K562 (cell line): ENCODE results near the gene DCDC2. TPM values are rescaled to one million over a fixed set of nuclear protein-coding genes. Genes with fewer than 3 reads are reported as not detected.

Source experiments
- BRF2 ChIP-seq: IDR thresholded peaks from 3 replicates; pipeline ENCODE4 v1.6.1; 2011; ENCODE audit warnings: borderline replicate concordance, mild to moderate bottlenecking; ENCODE audit not compliant: insufficient read length, insufficient read depth
- E2F6 ChIP-seq, 2 experiments: IDR thresholded peaks; 2 replicates each; pipeline ENCODE4 v1.6.1; 2011; ENCODE audit warnings: borderline replicate concordance in 1 of 2, control low read depth in 1 of 2, low read depth in 1 of 2, low read length in 1 of 2, mild to moderate bottlenecking in 1 of 2, mixed read lengths in 1 of 2, moderate library complexity in 1 of 2; ENCODE audit not compliant: insufficient read depth in 1 of 2, insufficient read length in 1 of 2, poor library complexity in 1 of 2, severe bottlenecking in 1 of 2; ENCODE audit errors: extremely low read depth in 1 of 2
- ELK1 ChIP-seq: sonication (generic); formaldehyde crosslinking; IDR thresholded peaks from 2 replicates; pipeline ENCODE4 v1.8.1; 2022; ENCODE audit warnings: missing genetic modification reagents
- ETS1 ChIP-seq: conservative IDR thresholded peaks from 2 replicates; pipeline ENCODE4 v1.6.1; 2011; ENCODE audit warnings: low read depth, mild to moderate bottlenecking, low read length; ENCODE audit not compliant: control insufficient read depth
- HINFP ChIP-seq: fragments of 450-650 bp; conservative IDR thresholded peaks from 2 replicates; pipeline ENCODE4 v1.6.1; 2016; ENCODE audit warnings: missing genetic modification characterization, low read depth, mild to moderate bottlenecking, control low read depth, missing compliant biosample characterization
- KDM4B ChIP-seq, 2 experiments: fragments of 450-650 bp in 1 of 2; sonication (generic) in 1 of 2; IDR thresholded peaks; 2 replicates each; pipeline ENCODE4 v1.6.1; 2016 to 2017; ENCODE audit warnings: borderline replicate concordance in 2 of 2, antibody characterized with exemption in 1 of 2, low read depth in 1 of 2, mild to moderate bottlenecking in 1 of 2
- MAFG ChIP-seq: fragments of 450-650 bp; conservative IDR thresholded peaks from 2 replicates; pipeline ENCODE4 v1.6.1; 2016; ENCODE audit warnings: missing genetic modification characterization, missing compliant biosample characterization
- MEIS2 ChIP-seq: fragments of 450-650 bp; IDR thresholded peaks from 2 replicates; pipeline ENCODE4 v1.6.1; 2014; ENCODE audit warnings: mild to moderate bottlenecking; ENCODE audit not compliant: partially characterized antibody
- NRF1 ChIP-seq, 2 experiments: fragments of 450-650 bp; IDR thresholded peaks in 1 of 2; conservative IDR thresholded peaks in 1 of 2; 2 replicates each; pipeline ENCODE4 v1.6.1; 2014; ENCODE audit warnings: mild to moderate bottlenecking in 2 of 2
- POLR3A ChIP-seq: IDR thresholded peaks from 2 replicates; pipeline ENCODE4 v1.6.1; 2011; ENCODE audit warnings: borderline replicate concordance, mild to moderate bottlenecking, moderate library complexity; ENCODE audit not compliant: insufficient read length, insufficient read depth; ENCODE audit errors: extremely low read depth
- RBFOX2 ChIP-seq: fragments of 200-400 bp; formaldehyde crosslinking; IDR thresholded peaks from 2 replicates; pipeline ENCODE4 v1.6.1; 2017; ENCODE audit warnings: low read depth, mild to moderate bottlenecking, low read length, moderate library complexity
- SMAD1 ChIP-seq: fragments of 150-350 bp; IDR thresholded peaks from 2 replicates; pipeline ENCODE4 v1.6.1; 2014; ENCODE audit warnings: low read length, low read depth; ENCODE audit not compliant: partially characterized antibody
- SOX6 ChIP-seq: fragments of 450-650 bp; IDR thresholded peaks from 2 replicates; pipeline ENCODE4 v1.6.1; 2014; ENCODE audit warnings: mild to moderate bottlenecking
- SREBF1 ChIP-seq: fragments of 150-350 bp; IDR thresholded peaks from 2 replicates; pipeline ENCODE4 v1.6.1; 2014; ENCODE audit warnings: antibody characterized with exemption, low read depth, low read length, borderline replicate concordance
- WHSC1 ChIP-seq: IDR thresholded peaks from one replicate; pipeline ENCODE4 v1.6.1; 2012; ENCODE audit warnings: low read length, control low read depth, inconsistent platforms
- ZBTB7A ChIP-seq: IDR thresholded peaks from 2 replicates; pipeline ENCODE4 v1.6.1; 2011; ENCODE audit warnings: low read depth, mild to moderate bottlenecking, low read length, moderate library complexity, borderline replicate concordance; ENCODE audit not compliant: control insufficient read depth
- ZNF239 ChIP-seq: fragments of 250-450 bp; sonication (Bioruptor Pico); IDR thresholded peaks from 2 replicates; pipeline ENCODE4 v1.4.0; 2020; ENCODE audit warnings: mild to moderate bottlenecking
- ZNF253 ChIP-seq: fragments of 250-450 bp; sonication (Bioruptor Pico); conservative IDR thresholded peaks from 2 replicates; pipeline ENCODE4 v1.6.1; 2021; ENCODE audit warnings: mild to moderate bottlenecking
- ZNF431 ChIP-seq: sonication (generic); formaldehyde crosslinking; IDR thresholded peaks from 2 replicates; pipeline ENCODE4 v1.8.0; 2022; ENCODE audit warnings: mild to moderate bottlenecking, missing genetic modification reagents
- ZNF77 ChIP-seq: fragments of 250-450 bp; sonication (Bioruptor Pico); IDR thresholded peaks from 2 replicates; pipeline ENCODE4 v1.5.0; 2020
- polyA plus RNA-seq, 8 experiments: library from polyadenylated mRNA; depleted of rRNA in 4 of 8; stranded (reverse) in 5 of 8; unstranded in 3 of 8; fragments of >200 nt; fragmentation: Nextera tagmentation in 2 of 8; fragmentation: Illumina TruSeq in 1 of 8; extraction: Ambion mirVana in 2 of 8; extraction: Trizol in 1 of 8; gene quantifications; 2 replicates each; pipeline versions ENCODE4 v1.2.1 to v1.2.3, GENCODE V29; 2011 to 2014; ENCODE audit warnings: inconsistent platforms in 1 of 8, missing spikeins in 1 of 8
- total RNA-seq, 7 experiments: library from RNA; depleted of rRNA in 6 of 7; stranded (reverse); fragments of >200 nt in 6 of 7; fragmentation: Illumina TruSeq in 2 of 7; extraction: Trizol in 2 of 7; gene quantifications; 2 replicates each; pipeline versions ENCODE4 v1.2.1 to v1.2.3, GENCODE V29; 2011 to 2021; ENCODE audit warnings: low replicate concordance in 1 of 7

DCDC2 gene
- total and polyA plus RNA-seq, 9 of the 15 experiments (the other 6 are each of a cell fraction or from before 2014, with no cell fraction given), result 0.04 TPM; not detected in 8

- TF ChIP-seq ETS1 (0 out of 2 replicates have a peak, but pooled peaks have one; percentile 36), ELK1 (CRISPR knock-in tag) (no peak), SOX6 (peak; percentile 16; the same call in 1 of the 2 replicates), NRF1 (conservative IDR thresholded peaks at IDR 0.05 in 1 of 2, IDR thresholded peaks at IDR 0.05 in 1 of 2) (peak; percentile 99), ZBTB7A (peak; percentile 18; the same call in 1 of the 2 replicates), SMAD1 (peak; percentile 66), MEIS2 (peak; percentile 95), KDM4B (IDR thresholded peaks at IDR 0.05; ENCODE audit: borderline replicate concordance in 2 of 2, low read depth in 1 of 2) (peak in 1 of 2 experiments; percentile 68; a peak in 2 of 4 replicates), SREBF1 (no peak), HINFP (tag) (peak; percentile 78; the same call in 1 of the 2 replicates), ZNF77 (CRISPR knock-in tag) (peak; percentile 68; the same call in 1 of the 2 replicates), MAFG (tag) (no peak), POLR3A (no peak), E2F6 (IDR thresholded peaks at IDR 0.05; ENCODE audit: borderline replicate concordance in 1 of 2, extremely low read depth in 1 of 2, insufficient read depth in 1 of 2, insufficient read length in 1 of 2, low read depth in 1 of 2, low read length in 1 of 2, poor library complexity in 1 of 2, severe bottlenecking in 1 of 2) (peak; percentile 49 to 70), ZNF431 (CRISPR knock-in tag) (0 out of 2 replicates have a peak, but pooled peaks have one; percentile 59), ZNF253 (no peak), RBFOX2 (peak; percentile 90), WHSC1 (no peak), BRF2 (no peak), ZNF239 (CRISPR knock-in tag) (no peak)
Observed at GRCh38 chr6:24402697-24403500, 45.0 kb upstream of the DCDC2 start, which contains the start of gene MRS2 (continued).
